GM10248 (cell line): Measurements from ENCODE around the gene MRPS7.

Experiments
- CTCF ChIA-PET: fragments of 300-600 bp; sonication (Branson Sonifier 250); formaldehyde crosslinking; extraction: SDS; loops from one replicate; lab custom pipeline; 2021; ENCODE audit warnings: antibody characterized with exemption; lab: Yijun Ruan, JAX
- POLR2A ChIA-PET: fragments of 350-650 bp; sonication (Branson Sonifier 250); formaldehyde crosslinking; extraction: SDS; loops from one replicate; lab custom pipeline; 2020; ENCODE audit warnings: antibody characterized with exemption; lab: Yijun Ruan, JAX
- DNase-seq: peaks from one replicate; pipeline ENCODE4 v3.0.0; 2012; ENCODE audit errors: extremely low spot score
- CTCF ChIP-seq: IDR thresholded peaks from 2 replicates; pipeline ENCODE4 v1.5.1; 2012; ENCODE audit warnings: mild to moderate bottlenecking, low read depth; ENCODE audit errors: extremely low read depth, missing control alignments, control extremely low read depth

Gene MRPS7

DNA sequence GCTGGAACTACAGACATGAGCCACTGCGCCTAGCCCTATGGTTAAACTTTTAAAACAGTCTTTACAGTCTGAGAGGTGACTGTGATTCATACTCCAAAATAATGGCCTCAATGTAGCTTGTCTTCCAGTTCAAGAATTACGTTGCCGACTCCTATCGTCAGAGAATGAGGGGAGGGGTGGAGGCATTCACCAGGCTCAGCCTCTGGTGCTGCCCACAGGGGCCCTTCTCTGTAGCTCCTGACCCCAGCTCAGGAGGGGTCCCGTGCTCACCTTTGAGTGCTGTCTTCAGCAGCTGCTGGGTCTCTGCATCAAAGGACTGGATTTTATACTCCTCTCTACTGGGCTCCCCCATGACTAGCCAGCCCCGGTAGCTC, 8.2 kb downstream of the MRPS7 start:
- TF ChIP-seq CTCF: no peak
- ChIA-PET POLR2A (interaction anchor here (0.6 to 0.7 kb wide), 3 partner anchors 9 to 313 kb away, joined by 3 to 4 read pairs (median 4); partner anchors contain the start of genes GGA3 and MRPS7), CTCF (interaction anchor here (0.6 to 7.7 kb wide), 22 partner anchors 8 to 312 kb away, joined by 3 to 108 read pairs (median 8); partner anchors contain the start of genes ARMC7, GGA3, GRB2 and MRPS7)
- DNase-seq: no peak

- DNase-seq: peak; percentile 81
- POLR2A ChIA-PET: interaction anchor here (0.5 to 2.3 kb wide), 11 partner anchors 8 to 314 kb away, joined by 3 to 21 read pairs (median 5); partner anchors contain the start of genes GGA3, JPT1, MRPS7 and SLC25A19
- CTCF ChIA-PET: interaction anchor here (0.6 to 7.7 kb wide), 75 partner anchors 9 to 312 kb away, joined by 3 to 108 read pairs (median 5); partner anchors contain the start of genes ARMC7, GGA3, GRB2 and LLGL2
- TF ChIP-seq CTCF: peak; percentile 40
Observed at GRCh38 chr17:75270218-75270965, 8.7 kb downstream of the MRPS7 start.

DNA sequence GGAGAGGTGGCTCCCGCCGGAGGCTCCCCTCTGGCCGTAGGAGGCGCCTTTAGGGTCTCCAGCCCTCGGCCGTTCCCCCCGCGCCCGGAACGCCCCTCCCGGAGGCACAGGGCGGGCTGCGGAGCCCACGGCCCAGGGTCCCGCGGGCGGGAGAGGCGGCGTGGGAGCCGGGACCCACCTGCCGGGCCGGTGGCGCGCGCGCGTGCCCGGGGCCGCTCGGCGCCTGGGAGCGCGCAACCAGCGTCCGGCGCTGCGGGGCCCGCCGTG, 9.2 kb downstream of the MRPS7 start, which contains the start of gene MIF4GD:
Gene MIF4GD (minus strand): TSS at position 266 of the 267 bp plus-strand sequence. CDS start 1,036 bp downstream, outside the sequence.
- POLR2A ChIA-PET: interaction anchor here (0.6 to 2.3 kb wide), 10 partner anchors 9 to 240 kb away, joined by 3 to 21 read pairs (median 6); partner anchors contain the start of genes GGA3, JPT1, MRPS7 and SLC25A19
- CTCF ChIA-PET: interaction anchor here (0.6 to 7.7 kb wide), 71 partner anchors 9 to 313 kb away, joined by 3 to 108 read pairs (median 5); partner anchors contain the start of genes ARMC7, GGA3, LLGL2 and MRPL58
- TF ChIP-seq CTCF: no peak
- DNase-seq: no peak

GRCh38 chr17:75271233-75271954, 9.7 kb downstream of the MRPS7 start:
- ChIA-PET CTCF (interaction anchor here (0.6 to 7.7 kb wide), 71 partner anchors 9 to 313 kb away, joined by 3 to 108 read pairs (median 5); partner anchors contain the start of genes ARMC7, GGA3, LLGL2 and MRPL58), POLR2A (interaction anchor here (0.6 to 2.3 kb wide), 10 partner anchors 9 to 240 kb away, joined by 3 to 21 read pairs (median 6); partner anchors contain the start of genes GGA3, JPT1, MRPS7 and SLC25A19)
- peak; percentile 96 for DNase-seq
- peak; percentile 96 for TF ChIP-seq CTCF

DNA sequence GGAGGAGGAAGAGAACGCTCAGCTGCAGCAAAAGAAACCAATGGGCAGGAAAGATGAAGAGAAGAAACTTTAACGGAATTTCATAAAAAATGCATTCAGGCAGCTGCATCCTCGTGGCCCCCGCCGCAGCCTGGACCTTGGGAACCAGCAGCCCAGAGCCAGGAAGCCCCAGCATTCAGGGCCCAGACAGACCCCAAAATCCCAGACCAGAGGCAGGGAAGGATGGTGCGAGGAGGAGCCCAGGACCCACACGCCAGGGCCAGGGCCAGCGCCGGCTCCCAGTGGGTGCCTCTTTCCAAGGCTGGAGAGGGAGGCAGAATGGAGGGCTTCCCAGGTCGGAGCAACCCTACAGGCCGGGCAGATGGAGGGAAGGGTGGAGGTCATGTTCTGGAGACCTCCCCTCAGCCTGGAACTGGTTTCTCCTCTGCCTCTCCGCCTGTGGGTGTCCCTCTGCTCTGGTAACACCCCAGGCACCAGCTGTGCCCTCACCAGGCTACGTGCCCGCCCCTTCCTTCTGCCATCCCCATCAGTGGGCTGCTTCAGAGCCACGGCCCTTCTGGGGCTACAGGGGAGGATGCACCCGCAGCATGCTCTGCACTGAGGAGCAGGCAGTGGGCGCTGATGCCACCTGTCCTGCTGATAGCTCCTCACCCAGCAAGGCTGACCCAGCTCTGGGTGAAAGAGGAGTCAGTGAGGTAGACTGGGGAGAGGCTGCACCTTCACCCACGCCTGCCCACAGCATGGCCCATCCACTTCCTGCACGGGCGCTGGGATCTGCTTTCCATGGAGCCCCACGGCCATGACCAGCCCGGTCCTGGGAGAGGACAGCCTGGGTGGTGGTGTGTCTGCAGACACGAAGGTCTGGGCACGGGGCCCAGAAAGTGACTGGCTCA, 10.5 kb downstream of the MRPS7 start:
- ChIA-PET CTCF (interaction anchor here (1.3 to 7.7 kb wide), 23 partner anchors 8 to 311 kb away, joined by 3 to 108 read pairs (median 9); partner anchors contain the start of genes GGA3, MRPS7, SLC25A19 and SUMO2), POLR2A (interaction anchor here (0.6 to 2.3 kb wide), 3 partner anchors 10 to 177 kb away, joined by 3 to 21 read pairs (median 6); partner anchors contain the start of genes GGA3 and MRPS7)
- no peak for TF ChIP-seq CTCF
- DNase-seq: no peak
